GM23338 (cell line): Measurements from ENCODE around the gene CBLN4. TPM values are rescaled to one million over a fixed set of nuclear protein-coding genes. Genes with fewer than 3 reads are reported as not detected.

Experiments used
- ATAC-seq: fragments of 200-7000 bp; cut with Tn5 transposase; 3 replicates; pipeline ENCODE4 v1.9.1; 2020
- DNase-seq: peaks from one replicate; pipeline ENCODE4 v3.0.0-alpha.2; 2015; ENCODE audit warnings: low spot score
- H2AFZ ChIP-seq: fragments of 200-600 bp; sonication (generic); 2 replicates; pipeline ENCODE4 v1.8.0; 2016; ENCODE audit warnings: antibody characterized with exemption, mild to moderate bottlenecking, moderate library complexity
- H3F3A ChIP-seq: fragments of 200-600 bp; sonication (generic); replicated peaks from 2 replicates; pipeline ENCODE4 v1.8.0; 2017; ENCODE audit warnings: antibody characterized with exemption, mixed run types, low read depth
- H3K27ac ChIP-seq: fragments of 200-600 bp; sonication (generic); 2 replicates; pipeline ENCODE4 v1.6.1; 2016; ENCODE audit warnings: low read depth
- H3K27me3 ChIP-seq: fragments of 200-600 bp; sonication (generic); 2 replicates; pipeline ENCODE4 v1.8.0; 2016; ENCODE audit warnings: mild to moderate bottlenecking, mixed run types, moderate library complexity; ENCODE audit not compliant: insufficient read depth
- H3K36me3 ChIP-seq: fragments of 200-600 bp; sonication (generic); 2 replicates; pipeline ENCODE4 v1.8.0; 2016; ENCODE audit warnings: mild to moderate bottlenecking; ENCODE audit not compliant: insufficient read depth
- H3K4me1 ChIP-seq: fragments of 200-600 bp; sonication (generic); 2 replicates; pipeline ENCODE4 v1.8.0; 2016; ENCODE audit warnings: mild to moderate bottlenecking, moderate library complexity; ENCODE audit not compliant: insufficient read depth
- H3K4me2 ChIP-seq: fragments of 200-600 bp; sonication (generic); 2 replicates; pipeline ENCODE4 v1.7.1; 2017; ENCODE audit warnings: mixed run types
- H3K4me3 ChIP-seq: fragments of 200-600 bp; sonication (generic); 2 replicates; pipeline ENCODE4 v1.6.1; 2016; ENCODE audit warnings: mixed run types
- H3K79me2 ChIP-seq: fragments of 200-600 bp; sonication (generic); replicated peaks from 2 replicates; pipeline ENCODE4 v1.8.0; 2017; ENCODE audit warnings: mild to moderate bottlenecking; ENCODE audit not compliant: insufficient read depth
- H3K9me2 ChIP-seq: fragments of 200-600 bp; sonication (generic); 2 replicates; pipeline ENCODE4 v1.8.0; 2017; ENCODE audit not compliant: insufficient read depth
- H4K20me1 ChIP-seq: fragments of 200-600 bp; sonication (generic); replicated peaks from 2 replicates; pipeline ENCODE4 v1.8.0; 2017; ENCODE audit warnings: mild to moderate bottlenecking; ENCODE audit not compliant: insufficient read depth
- H3K27ac Mint-ChIP-seq: 2 replicates; pipeline ENCODE4 v1.8.0; 2020; ENCODE audit warnings: inconsistent platforms, mild to moderate bottlenecking, moderate library complexity, mixed read lengths
- H3K27me3 Mint-ChIP-seq: 3 replicates; pipeline ENCODE4 v1.8.0; 2022; ENCODE audit warnings: low read depth, mild to moderate bottlenecking, moderate library complexity, mixed read lengths, inconsistent platforms; ENCODE audit not compliant: insufficient read depth, poor library complexity
- H3K36me3 Mint-ChIP-seq: 3 replicates; pipeline ENCODE4 v1.8.0; 2021; ENCODE audit warnings: low read depth, mild to moderate bottlenecking, inconsistent platforms, moderate library complexity, mixed read lengths
- H3K4me1 Mint-ChIP-seq: 3 replicates; pipeline ENCODE4 v1.8.0; 2020; ENCODE audit warnings: mild to moderate bottlenecking, inconsistent platforms, mixed read lengths
- H3K4me3 Mint-ChIP-seq: 3 replicates; pipeline ENCODE4 v1.8.0; 2021; ENCODE audit warnings: moderate library complexity, mild to moderate bottlenecking, inconsistent platforms, mixed read lengths
- H3K9me3 Mint-ChIP-seq: 3 replicates; pipeline ENCODE4 v1.8.0; 2020; ENCODE audit warnings: moderate library complexity, mild to moderate bottlenecking, inconsistent platforms, mixed read lengths
- CREB1 ChIP-seq: fragments of 250-450 bp; sonication (Bioruptor Pico); IDR thresholded peaks from 2 replicates; pipeline ENCODE4 v1.5.0; 2020; ENCODE audit warnings: low read depth, mild to moderate bottlenecking, moderate library complexity
- CTCF ChIP-seq, 2 experiments: fragments of 200-600 bp in 1 of 2; sonication (generic) in 1 of 2; conservative IDR thresholded peaks; 2 replicates each; pipeline versions ENCODE4 v1.5.1 to v1.6.1; 2016 to 2017; ENCODE audit warnings: antibody characterized with exemption in 2 of 2, low read depth in 2 of 2, mild to moderate bottlenecking in 2 of 2, moderate library complexity in 1 of 2
- EZH2 ChIP-seq: fragments of 200-600 bp; sonication (generic); IDR thresholded peaks from one replicate; pipeline ENCODE4 v1.8.0; 2017; ENCODE audit warnings: antibody characterized with exemption, mild to moderate bottlenecking, low read depth; ENCODE audit not compliant: unreplicated experiment
- JUNB ChIP-seq: IDR thresholded peaks from one replicate; pipeline ENCODE4 v1.6.1; 2016; ENCODE audit warnings: antibody characterized with exemption; ENCODE audit not compliant: unreplicated experiment
- NANOG ChIP-seq: IDR thresholded peaks from 2 replicates; pipeline ENCODE4 v1.6.1; 2016; ENCODE audit warnings: antibody characterized with exemption, borderline replicate concordance
- POLR2AphosphoS5 ChIP-seq: IDR thresholded peaks from 2 replicates; pipeline ENCODE4 v1.6.1; 2016; ENCODE audit warnings: antibody characterized with exemption, low read depth
- REST ChIP-seq: IDR thresholded peaks from one replicate; pipeline ENCODE4 v1.6.1; 2018; ENCODE audit warnings: antibody characterized with exemption; ENCODE audit not compliant: unreplicated experiment
- ZNF331 ChIP-seq: fragments of 250-450 bp; sonication (Bioruptor Pico); IDR thresholded peaks from 2 replicates; pipeline ENCODE4 v1.5.0; 2020; ENCODE audit warnings: low read depth, mild to moderate bottlenecking, moderate library complexity
- polyA plus RNA-seq: library from polyadenylated mRNA; unstranded; fragments of >200 nt; fragmentation: Nextera tagmentation; extraction: Ambion mirVana; gene quantifications from 2 replicates; pipeline ENCODE4 v1.2.1, GENCODE V29; 2016
- total RNA-seq: library from RNA; depleted of rRNA; stranded (reverse); fragments of >200 nt; shearing (Covaris generic); gene quantifications from 2 replicates; pipeline ENCODE4 v1.2.3, GENCODE V29; 2014
- TF ChIP-seq, protein P1 (sequence below): fragments of 250-450 bp; sonication (Bioruptor Pico); IDR thresholded peaks from 2 replicates; pipeline ENCODE4 v1.5.0; 2020; ENCODE audit warnings: mild to moderate bottlenecking, moderate library complexity
- TF ChIP-seq, protein P2 (sequence below): IDR thresholded peaks from 2 replicates; pipeline ENCODE4 v1.6.1; 2016; ENCODE audit warnings: antibody characterized with exemption

Gene CBLN4
- total and polyA plus RNA-seq, 2 experiments from 2014 or later: not detected

GRCh38 chr20:56001890-56002289 lies 3.4 kb downstream of the CBLN4 start (continued):
- TF ChIP-seq, protein P1, sequence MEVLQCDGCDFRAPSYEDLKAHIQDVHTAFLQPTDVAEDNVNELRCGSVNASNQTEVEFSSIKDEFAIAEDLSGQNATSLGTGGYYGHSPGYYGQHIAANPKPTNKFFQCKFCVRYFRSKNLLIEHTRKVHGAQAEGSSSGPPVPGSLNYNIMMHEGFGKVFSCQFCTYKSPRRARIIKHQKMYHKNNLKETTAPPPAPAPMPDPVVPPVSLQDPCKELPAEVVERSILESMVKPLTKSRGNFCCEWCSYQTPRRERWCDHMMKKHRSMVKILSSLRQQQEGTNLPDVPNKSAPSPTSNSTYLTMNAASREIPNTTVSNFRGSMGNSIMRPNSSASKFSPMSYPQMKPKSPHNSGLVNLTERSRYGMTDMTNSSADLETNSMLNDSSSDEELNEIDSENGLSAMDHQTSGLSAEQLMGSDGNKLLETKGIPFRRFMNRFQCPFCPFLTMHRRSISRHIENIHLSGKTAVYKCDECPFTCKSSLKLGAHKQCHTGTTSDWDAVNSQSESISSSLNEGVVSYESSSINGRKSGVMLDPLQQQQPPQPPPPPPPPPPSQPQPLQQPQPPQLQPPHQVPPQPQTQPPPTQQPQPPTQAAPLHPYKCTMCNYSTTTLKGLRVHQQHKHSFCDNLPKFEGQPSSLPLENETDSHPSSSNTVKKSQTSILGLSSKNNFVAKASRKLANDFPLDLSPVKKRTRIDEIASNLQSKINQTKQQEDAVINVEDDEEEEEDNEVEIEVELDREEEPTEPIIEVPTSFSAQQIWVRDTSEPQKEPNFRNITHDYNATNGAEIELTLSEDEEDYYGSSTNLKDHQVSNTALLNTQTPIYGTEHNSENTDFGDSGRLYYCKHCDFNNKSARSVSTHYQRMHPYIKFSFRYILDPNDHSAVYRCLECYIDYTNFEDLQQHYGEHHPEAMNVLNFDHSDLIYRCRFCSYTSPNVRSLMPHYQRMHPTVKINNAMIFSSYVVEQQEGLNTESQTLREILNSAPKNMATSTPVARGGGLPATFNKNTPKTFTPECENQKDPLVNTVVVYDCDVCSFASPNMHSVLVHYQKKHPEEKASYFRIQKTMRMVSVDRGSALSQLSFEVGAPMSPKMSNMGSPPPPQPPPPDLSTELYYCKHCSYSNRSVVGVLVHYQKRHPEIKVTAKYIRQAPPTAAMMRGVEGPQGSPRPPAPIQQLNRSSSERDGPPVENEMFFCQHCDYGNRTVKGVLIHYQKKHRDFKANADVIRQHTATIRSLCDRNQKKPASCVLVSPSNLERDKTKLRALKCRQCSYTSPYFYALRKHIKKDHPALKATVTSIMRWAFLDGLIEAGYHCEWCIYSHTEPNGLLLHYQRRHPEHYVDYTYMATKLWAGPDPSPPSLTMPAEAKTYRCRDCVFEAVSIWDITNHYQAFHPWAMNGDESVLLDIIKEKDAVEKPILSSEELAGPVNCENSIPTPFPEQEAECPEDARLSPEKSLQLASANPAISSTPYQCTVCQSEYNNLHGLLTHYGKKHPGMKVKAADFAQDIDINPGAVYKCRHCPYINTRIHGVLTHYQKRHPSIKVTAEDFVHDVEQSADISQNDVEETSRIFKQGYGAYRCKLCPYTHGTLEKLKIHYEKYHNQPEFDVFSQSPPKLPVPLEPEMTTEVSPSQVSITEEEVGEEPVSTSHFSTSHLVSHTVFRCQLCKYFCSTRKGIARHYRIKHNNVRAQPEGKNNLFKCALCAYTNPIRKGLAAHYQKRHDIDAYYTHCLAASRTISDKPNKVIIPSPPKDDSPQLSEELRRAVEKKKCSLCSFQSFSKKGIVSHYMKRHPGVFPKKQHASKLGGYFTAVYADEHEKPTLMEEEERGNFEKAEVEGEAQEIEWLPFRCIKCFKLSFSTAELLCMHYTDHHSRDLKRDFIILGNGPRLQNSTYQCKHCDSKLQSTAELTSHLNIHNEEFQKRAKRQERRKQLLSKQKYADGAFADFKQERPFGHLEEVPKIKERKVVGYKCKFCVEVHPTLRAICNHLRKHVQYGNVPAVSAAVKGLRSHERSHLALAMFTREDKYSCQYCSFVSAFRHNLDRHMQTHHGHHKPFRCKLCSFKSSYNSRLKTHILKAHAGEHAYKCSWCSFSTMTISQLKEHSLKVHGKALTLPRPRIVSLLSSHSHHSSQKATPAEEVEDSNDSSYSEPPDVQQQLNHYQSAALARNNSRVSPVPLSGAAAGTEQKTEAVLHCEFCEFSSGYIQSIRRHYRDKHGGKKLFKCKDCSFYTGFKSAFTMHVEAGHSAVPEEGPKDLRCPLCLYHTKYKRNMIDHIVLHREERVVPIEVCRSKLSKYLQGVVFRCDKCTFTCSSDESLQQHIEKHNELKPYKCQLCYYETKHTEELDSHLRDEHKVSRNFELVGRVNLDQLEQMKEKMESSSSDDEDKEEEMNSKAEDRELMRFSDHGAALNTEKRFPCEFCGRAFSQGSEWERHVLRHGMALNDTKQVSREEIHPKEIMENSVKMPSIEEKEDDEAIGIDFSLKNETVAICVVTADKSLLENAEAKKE (CRISPR knock-in tag): no peak
- TF ChIP-seq CREB1 (CRISPR knock-in tag): no peak
- no peak for TF ChIP-seq JUNB
- TF ChIP-seq EZH2: no peak
- TF ChIP-seq, protein P2, sequence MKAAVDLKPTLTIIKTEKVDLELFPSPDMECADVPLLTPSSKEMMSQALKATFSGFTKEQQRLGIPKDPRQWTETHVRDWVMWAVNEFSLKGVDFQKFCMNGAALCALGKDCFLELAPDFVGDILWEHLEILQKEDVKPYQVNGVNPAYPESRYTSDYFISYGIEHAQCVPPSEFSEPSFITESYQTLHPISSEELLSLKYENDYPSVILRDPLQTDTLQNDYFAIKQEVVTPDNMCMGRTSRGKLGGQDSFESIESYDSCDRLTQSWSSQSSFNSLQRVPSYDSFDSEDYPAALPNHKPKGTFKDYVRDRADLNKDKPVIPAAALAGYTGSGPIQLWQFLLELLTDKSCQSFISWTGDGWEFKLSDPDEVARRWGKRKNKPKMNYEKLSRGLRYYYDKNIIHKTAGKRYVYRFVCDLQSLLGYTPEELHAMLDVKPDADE: no peak
- TF ChIP-seq NANOG: no peak
- no peak for TF ChIP-seq ZNF331 (CRISPR knock-in tag)

- peaks cover 24% of the 10 kb centered on the region for H3K36me3 Mint-ChIP-seq
- Histone ChIP-seq H3K27me3 (no peaks in the 10 kb centered on the region), H3K36me3 (peaks cover 5% of the 10 kb centered on the region), H3K4me1 (no peaks in the 10 kb centered on the region), H3F3A (no peaks in the 10 kb centered on the region), H3K9me2 (no peaks in the 10 kb centered on the region), H4K20me1 (no peaks in the 10 kb centered on the region), H3K4me3 (no peak overlapping the region), H3K27ac (no peak overlapping the region), H3K4me2 (no peak overlapping the region), H2AFZ (no peak overlapping the region), H3K79me2 (no peaks in the 10 kb centered on the region)
- DNase-seq (no peak), ATAC-seq (no peak)
- no peaks in the 10 kb centered on the region for H3K4me1 Mint-ChIP-seq
- no peak overlapping the region for H3K27ac Mint-ChIP-seq
- H3K27me3 Mint-ChIP-seq: peaks cover 2% of the 10 kb centered on the region
- no peak overlapping the region for H3K4me3 Mint-ChIP-seq
- peaks cover 85% of the 10 kb centered on the region for H3K9me3 Mint-ChIP-seq
- TF ChIP-seq CTCF (conservative IDR thresholded peaks at IDR 0.05; ENCODE audit: low read depth in 2 of 2) (no peak), JUNB (no peak), POLR2AphosphoS5 (no peak), EZH2 (no peak), REST (no peak)
- TF ChIP-seq, protein P2: no peak
Observed at GRCh38 chr20:56001106-56001785, 4.1 kb downstream of the CBLN4 start.
